Activated naive CD4-positive, alpha-beta T cell treated with Interleukin-2 at 50 U/mL for 16 hours (primary cell): ENCODE results near the gene LRRK2.
A peak's percentile ranks its signal among the peaks of the same experiment; 100 is the strongest.
"Not testable (repeated sequence)": the region's sequence is repeated elsewhere in the genome, so short reads cannot be mapped to it uniquely, and the experiment has no call there.

ENCODE experiments used
- DNase-seq: peaks from one replicate; pipeline ENCODE4 v3.0.0-alpha.2; 2020

Gene LRRK2

GRCh38 chr12:40224439-40225291 lies at the start of gene LRRK2:
Gene LRRK2 (plus strand): TSS chr12:40224997. CDS start chr12:40225132, 135 bp downstream.
- DNase-seq: peak; percentile 49

- no peak for DNase-seq
Observed at GRCh38 chr12:40175045-40175444, 49.8 kb upstream of the LRRK2 start.

DNA sequence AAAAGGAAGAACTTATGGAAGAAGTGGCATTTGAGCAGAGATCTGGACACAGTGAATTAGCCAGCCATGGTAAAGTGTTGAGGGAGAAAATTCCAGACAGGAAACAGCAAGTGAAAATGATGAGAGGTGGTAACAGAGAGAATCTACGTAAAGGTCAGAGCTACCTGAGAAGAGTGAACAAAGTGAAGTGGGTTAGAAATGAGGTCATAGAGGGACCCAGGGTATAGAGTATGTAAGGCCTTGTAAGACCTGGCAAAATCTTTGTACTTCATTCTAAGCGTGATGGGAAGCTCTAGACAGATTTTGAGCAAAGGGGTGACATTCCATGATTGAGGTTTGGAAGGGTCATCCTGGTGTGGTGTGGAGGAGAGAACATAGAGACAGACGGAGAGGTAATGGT lies 49.3 kb upstream of the LRRK2 start:
- DNase-seq: no peak

DNA sequence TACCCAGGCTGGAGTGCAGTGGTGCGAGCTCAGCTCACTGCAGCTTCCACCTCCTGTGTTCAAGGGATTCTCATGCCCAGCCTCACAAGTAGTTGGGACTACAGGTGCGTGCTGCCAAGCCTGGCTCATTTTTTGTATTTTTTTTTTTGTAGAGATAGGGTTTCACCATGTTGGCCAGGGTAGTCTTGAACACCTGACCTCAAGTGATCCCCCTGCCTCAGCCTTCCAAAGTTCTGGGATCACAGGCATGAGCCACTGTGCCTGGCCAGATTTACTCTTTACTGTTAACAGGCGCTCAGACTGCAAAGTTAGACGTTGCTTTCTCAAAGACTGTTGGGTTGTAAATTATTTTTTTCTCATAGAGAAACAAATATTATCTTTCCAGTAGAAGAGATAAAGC lies 46.1 kb upstream of the LRRK2 start:
- no peak for DNase-seq

DNA sequence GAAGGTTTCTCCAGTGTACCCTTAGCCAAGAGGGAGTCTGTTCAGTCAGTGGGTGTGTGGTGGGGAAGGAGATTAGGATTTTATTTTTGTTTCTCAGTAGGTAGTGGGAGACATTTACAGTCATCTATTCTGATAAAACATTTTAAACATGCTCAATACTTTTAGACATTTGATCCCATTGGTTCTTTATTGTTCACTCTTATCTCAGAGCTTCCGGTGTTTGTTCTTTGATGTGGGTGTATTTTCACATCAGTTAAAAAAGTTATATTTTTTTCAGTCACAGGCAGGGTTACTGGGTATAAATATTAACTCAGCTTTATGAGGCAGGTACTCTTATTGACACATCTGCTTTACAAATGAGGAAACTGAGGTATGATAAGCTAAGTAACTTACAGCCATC lies 43.3 kb upstream of the LRRK2 start:
- no peak for DNase-seq

DNA sequence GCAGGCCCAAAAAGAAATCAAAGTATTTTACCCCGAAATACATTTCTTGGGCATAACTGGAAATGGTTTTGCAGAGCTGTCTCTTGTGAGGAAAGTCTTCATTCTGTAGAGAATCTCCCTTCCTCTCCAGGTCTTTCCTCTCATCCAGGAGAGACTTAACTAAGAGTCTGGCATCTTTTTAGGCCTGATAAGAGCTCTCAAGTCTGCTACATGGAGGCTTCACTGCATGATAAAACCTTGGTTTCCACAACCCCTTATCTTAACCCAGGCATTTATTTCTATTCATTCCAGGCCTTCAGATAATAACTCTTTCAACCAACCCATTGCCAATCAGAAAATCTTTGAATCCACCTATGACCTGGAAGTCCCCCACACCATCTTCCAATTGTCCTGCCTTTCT lies 41.1 kb upstream of the LRRK2 start:
- no peak for DNase-seq

GRCh38 chr12:40184493-40185302 lies 40.1 kb upstream of the LRRK2 start:
- DNase-seq: no peak

DNA sequence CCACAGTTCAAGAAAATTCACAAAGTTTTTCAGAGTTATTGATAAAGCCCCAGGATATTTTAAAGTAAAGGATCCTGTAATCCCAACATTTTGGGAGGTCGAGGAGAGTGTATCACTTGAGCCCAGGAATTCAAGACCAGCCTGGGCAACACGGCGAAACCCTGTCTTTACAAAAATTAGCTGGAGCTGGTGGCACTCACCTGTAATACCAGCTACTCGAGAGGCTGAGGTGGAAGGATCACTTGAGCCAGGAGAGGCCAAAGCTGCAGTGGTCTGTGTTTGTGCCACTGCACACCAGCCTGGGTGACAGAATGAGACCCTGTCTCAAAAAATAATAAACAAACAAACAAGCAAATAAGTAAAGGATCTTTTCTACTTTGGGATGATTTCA lies 39.5 kb upstream of the LRRK2 start:
- DNase-seq: no peak

DNA sequence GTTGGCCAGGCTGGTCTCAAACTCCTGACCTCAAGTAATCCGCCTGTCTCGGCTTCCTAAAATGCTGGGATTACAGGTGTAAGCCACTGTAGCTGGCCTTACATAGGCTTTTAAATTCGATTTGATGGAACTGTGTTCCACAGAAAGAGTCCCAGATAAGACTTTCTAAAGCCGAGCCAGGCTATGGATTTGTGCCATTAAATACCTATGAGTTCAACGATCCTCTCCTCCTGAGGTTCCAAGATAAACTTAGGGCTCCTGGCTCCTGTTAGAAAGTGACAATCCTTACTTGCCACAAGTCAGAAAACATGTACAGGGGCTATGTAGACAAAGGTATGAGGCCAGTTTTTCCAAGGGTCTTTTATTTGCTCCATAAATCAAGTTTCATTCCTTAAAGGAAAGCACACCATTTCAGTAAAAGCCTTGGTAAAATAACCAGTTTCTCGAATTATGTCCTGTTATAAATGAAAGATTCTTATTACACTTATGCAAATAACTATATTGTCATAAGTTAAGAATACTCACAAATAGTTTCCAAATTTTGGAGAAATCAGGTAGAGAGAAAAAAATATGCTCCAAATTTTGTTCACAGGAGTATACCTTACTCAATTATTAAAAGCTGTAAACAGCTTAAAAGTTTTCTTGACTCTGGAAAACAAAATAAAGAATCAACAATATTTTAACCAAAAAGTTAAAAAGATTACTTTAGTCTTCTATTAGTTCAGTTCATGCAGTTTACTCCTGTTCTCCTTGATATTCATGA lies 36.1 kb upstream of the LRRK2 start:
- no peak for DNase-seq

DNA sequence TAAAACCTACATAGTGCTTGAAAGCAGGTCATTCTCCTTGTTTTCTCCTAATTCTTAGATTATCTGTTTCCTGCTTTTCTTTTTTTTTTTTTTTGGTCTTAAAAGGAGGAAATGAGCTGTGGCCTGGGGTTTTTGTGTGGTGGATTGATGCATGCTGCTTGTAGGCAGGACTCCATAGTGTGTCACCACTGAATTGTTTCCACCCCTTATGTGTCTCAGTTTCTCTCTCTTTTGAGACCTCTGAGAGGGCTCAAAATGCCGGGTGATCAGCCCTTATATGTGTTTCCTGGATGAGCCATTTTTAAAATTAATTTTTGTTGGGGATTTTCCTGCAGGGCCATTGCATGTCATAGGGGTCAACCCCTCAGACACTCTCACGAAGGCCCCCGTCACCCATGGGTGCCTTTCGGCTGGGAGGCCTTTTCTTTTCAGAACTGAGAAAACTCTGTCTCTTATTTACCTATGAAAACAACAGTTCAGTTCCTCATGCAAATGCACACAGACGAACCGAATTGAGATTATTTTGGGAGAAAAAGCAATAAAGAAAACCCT lies 32.0 kb upstream of the LRRK2 start:
- DNase-seq: no peak

- DNase-seq: no peak
Observed at GRCh38 chr12:40194846-40195245, 30.0 kb upstream of the LRRK2 start.

- no peak for DNase-seq
Observed at GRCh38 chr12:40197590-40197989, 27.2 kb upstream of the LRRK2 start.

- DNase-seq: no peak
Observed at GRCh38 chr12:40198601-40199000, 26.2 kb upstream of the LRRK2 start.

DNA sequence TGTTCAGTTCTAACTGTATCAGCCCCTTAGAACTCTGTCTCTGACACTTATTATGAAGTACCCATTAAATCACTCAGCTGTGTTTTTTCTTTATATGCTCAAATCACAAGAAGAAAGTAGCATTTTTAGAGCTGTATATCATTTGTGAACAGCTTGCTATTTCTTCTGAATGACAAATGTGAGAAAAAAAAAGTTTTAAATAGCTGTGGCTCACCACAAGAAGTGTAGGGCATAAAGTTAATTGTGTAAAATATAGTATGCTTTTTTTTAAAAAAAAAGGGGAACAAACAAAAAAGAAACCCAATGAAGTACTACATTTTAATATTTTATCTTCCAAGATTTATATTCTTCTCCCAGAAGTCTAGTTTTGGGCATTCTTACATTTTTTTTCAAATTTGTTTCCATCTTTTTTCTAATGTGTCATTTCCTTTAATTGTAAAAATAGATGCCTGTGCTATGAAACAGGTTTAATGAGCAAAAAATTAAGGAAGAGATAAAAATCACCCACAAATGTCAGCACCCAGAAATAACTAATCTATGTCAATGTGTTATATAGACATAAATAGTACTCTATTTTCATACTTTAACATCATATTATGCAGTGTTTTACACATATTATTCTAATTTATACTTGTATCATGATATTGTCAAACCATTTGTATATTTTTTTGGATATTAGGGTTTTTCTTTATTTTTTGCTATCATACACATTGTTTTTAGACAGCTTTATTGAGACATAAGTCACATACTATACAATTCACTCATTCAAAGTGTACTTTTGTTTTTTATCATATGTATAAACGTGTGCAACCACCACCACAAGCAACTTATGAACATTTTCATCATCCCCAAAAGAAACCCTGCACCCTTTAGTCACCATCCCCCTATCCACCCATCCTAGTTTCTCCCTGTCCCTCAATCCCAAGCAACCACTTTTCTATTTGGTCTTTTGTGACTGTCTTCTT lies 22.4 kb upstream of the LRRK2 start:
- no peak for DNase-seq

DNA sequence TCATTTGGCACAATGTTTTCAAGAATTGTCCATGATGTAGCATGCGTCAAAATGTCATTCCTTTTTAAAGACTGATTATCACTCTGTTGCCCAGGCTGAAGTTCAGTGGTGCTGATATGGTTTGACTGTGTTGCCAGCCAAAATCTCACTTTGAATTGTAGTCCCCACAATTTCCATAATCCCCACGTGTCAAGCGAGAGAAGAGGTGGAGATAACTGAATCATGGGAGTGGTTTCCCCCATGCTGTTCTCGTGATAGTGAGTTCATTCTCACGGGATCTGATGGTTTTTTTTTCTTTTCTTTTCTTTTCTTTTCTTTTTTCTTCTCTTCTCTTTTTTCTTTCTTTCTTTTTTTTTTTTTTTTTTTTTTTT lies 21.8 kb upstream of the LRRK2 start:
- no peak for DNase-seq

- no peak for DNase-seq
Observed at GRCh38 chr12:40204337-40204736, 20.5 kb upstream of the LRRK2 start.

DNA sequence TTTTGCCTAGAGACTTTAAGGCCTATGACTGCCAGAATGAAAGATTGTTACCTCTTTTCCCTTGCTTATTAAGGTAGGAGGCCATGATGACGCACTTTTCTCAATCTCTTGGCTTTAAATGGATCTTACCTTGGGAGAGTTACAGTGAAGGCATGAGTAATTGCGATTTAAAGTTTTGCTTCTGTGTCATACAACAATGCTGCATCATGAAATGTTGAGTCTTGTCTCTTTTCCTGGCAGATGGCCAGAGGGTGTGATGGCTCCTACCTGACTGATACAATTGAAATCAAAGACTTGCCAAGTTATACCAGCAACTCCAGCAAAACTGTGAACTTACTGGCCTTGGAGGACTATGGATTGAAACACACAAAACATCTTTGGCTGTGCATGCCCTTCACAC lies 17.2 kb upstream of the LRRK2 start:
- no peak for DNase-seq

DNA sequence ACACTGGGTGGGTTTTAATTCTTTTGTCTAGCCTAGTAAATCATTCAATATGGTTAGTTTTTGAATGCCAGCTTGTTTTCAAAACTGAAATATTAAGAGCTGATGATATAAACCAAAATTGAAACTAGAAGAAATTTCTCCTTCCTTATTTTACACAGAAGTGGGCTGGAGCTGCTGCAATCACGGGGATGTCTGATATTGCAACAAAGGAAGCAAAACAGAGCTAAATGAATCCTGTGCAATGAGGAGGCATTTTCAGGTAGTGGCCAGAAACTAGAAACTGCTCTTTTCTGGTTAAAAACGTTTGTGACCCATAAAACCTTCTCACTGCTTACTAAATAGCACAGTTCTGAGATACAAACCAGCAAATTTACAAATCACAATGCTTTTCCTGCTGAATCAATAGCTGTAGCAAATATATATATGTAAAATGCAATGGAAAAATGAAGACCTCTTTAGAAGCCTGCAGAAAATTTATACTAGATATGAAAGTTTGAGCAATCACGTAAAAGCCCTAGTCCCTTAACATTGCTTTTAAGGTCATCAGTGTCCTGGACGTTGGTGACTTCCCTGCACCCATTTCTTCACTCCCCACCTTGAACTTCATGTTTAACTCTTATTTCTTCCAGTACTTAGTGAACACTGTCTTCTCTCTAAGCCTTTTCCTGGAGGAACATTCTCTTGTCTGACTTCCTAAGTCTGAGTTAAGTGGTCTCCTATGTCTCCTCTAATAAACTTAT lies 15.9 kb upstream of the LRRK2 start:
- DNase-seq: no peak

DNA sequence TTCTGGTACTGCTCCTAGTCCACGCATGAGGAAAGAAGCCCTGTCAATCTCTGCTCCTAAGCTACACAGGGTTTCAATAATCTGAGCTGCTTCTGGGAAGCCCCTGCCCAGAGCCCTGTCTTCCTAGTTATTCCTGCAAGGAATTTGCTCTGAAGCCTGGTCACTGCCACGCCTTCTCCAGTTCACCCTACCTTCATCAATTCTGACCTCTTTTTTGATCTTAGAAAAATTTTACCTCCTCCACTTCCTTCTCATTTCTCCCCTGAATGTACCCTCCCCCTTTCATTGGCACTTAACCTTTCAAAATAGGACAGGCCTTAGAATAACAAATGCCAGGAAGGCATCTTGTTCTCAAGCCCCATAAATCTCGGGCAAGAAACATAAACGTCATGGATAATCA lies 14.9 kb upstream of the LRRK2 start:
- DNase-seq: no peak

- not testable (repeated sequence) for DNase-seq
Observed at GRCh38 chr12:40211186-40211585, 13.6 kb upstream of the LRRK2 start.

DNA sequence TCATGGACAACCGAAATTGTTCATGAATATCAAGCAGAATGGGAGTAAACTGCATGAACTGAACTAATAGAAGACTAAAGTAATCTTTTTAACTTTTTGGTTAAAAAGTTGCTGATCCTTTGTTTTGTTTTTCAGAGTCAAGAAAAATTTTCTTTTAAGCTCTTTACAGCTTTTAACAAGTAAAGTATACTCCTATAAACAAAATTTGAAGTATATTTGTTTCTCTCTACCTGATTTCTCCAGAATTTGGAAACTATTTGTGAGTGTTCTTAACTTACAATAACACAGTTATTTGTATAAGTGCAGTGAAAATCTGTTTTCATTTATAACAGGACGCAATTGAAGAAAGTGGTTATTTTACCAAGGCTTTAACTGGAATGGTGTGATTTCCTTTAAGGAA lies 12.2 kb upstream of the LRRK2 start:
- no peak for DNase-seq
